GM12878 (cell line): ENCODE results near the gene ZNF333.

Experiments
- POLR2AphosphoS2 ChIP-seq: IDR thresholded peaks from 2 replicates; pipeline ENCODE4 v1.6.1; 2011; ENCODE audit warnings: low read depth, mild to moderate bottlenecking, low read length, improper control_type of control experiment, moderate library complexity
- SRF ChIP-seq, 2 experiments: IDR thresholded peaks; 2 replicates each; pipeline ENCODE4 v1.6.1; 2011; ENCODE audit warnings: low read depth in 2 of 2, low read length in 2 of 2, mild to moderate bottlenecking in 1 of 2, moderate library complexity in 1 of 2

GRCh38 chr19:14774373-14774772 lies 84.5 kb downstream of the ZNF333 start:
- TF ChIP-seq SRF (IDR thresholded peaks at IDR 0.05; ENCODE audit: low read depth in 2 of 2, low read length in 2 of 2) (no peak), POLR2AphosphoS2 (no peak)
